ENCODE data around the gene VPS4B.

Gene VPS4B

GRCh38 chr18:63430526-63430925 lies 8.2 kb upstream of the VPS4B start:
- DNase-seq (ENCODE audit: low read depth, low spot score) = no peak

- no peak for DNase-seq (ENCODE audit: low read depth, low spot score)
Measured at GRCh38 chr18:63427558-63427957, 5.3 kb upstream of the VPS4B start.

GRCh38 chr18:63422864-63423304 lies 608 bp upstream of the VPS4B start:
- no peak for DNase-seq (ENCODE audit: low read depth, low spot score)

GRCh38 chr18:63421514-63421913 lies 762 bp downstream of the VPS4B start:
- DNase-seq (ENCODE audit: low read depth, low spot score) = no peak

GRCh38 chr18:63412953-63413352 lies 9.3 kb downstream of the VPS4B start:
- DNase-seq (ENCODE audit: low read depth, low spot score) = no peak

- DNase-seq (ENCODE audit: low read depth, low spot score) = no peak
Measured at GRCh38 chr18:63410792-63411191, 11.5 kb downstream of the VPS4B start.

GRCh38 chr18:63409301-63409700 lies 13.0 kb downstream of the VPS4B start:
- no peak for DNase-seq (ENCODE audit: low read depth, low spot score)

- no peak for DNase-seq (ENCODE audit: low read depth, low spot score)
Measured at GRCh38 chr18:63407734-63408133, 14.5 kb downstream of the VPS4B start.

GRCh38 chr18:63405986-63406385 lies 16.3 kb downstream of the VPS4B start:
- no peak for DNase-seq (ENCODE audit: low read depth, low spot score)

GRCh38 chr18:63402246-63403162 lies 19.8 kb downstream of the VPS4B start:
- no peak for DNase-seq (ENCODE audit: low read depth, low spot score)

GRCh38 chr18:63399300-63399699 lies 23.0 kb downstream of the VPS4B start:
- no peak for DNase-seq (ENCODE audit: low read depth, low spot score)

GRCh38 chr18:63397349-63397748 lies 24.9 kb downstream of the VPS4B start:
- DNase-seq (ENCODE audit: low read depth, low spot score) = no peak

GRCh38 chr18:63395503-63395902 lies 26.8 kb downstream of the VPS4B start:
- DNase-seq (ENCODE audit: low read depth, low spot score) = no peak

- DNase-seq (ENCODE audit: low read depth, low spot score) = no peak
Measured at GRCh38 chr18:63394954-63395353, 27.3 kb downstream of the VPS4B start.

GRCh38 chr18:63387861-63388260 lies 34.4 kb downstream of the VPS4B start:
- DNase-seq (ENCODE audit: low read depth, low spot score) = no peak

- DNase-seq (ENCODE audit: low read depth, low spot score) = no peak
Measured at GRCh38 chr18:63382843-63383242, 39.4 kb downstream of the VPS4B start.

- no peak for DNase-seq (ENCODE audit: low read depth, low spot score)
Measured at GRCh38 chr18:63379639-63379962, 42.7 kb downstream of the VPS4B start.

GRCh38 chr18:63378919-63379638 lies 43.2 kb downstream of the VPS4B start:
- DNase-seq (ENCODE audit: low read depth, low spot score) = no peak

- no peak for DNase-seq (ENCODE audit: low read depth, low spot score)
Measured at GRCh38 chr18:63377275-63377980, 44.8 kb downstream of the VPS4B start.

- DNase-seq (ENCODE audit: low read depth, low spot score) = no peak
Measured at GRCh38 chr18:63376538-63376937, 45.7 kb downstream of the VPS4B start.

GRCh38 chr18:63374540-63374939 lies 47.7 kb downstream of the VPS4B start:
- no peak for DNase-seq (ENCODE audit: low read depth, low spot score)

GRCh38 chr18:63373161-63373560 lies 49.1 kb downstream of the VPS4B start:
- no peak for DNase-seq (ENCODE audit: low read depth, low spot score)
